Measurements from ENCODE around the gene OR6B2.
"Not testable (repeated sequence)": the region's sequence is repeated elsewhere in the genome, so short reads cannot be mapped to it uniquely, and the experiment has no call there.

OR6B2 gene

DNA sequence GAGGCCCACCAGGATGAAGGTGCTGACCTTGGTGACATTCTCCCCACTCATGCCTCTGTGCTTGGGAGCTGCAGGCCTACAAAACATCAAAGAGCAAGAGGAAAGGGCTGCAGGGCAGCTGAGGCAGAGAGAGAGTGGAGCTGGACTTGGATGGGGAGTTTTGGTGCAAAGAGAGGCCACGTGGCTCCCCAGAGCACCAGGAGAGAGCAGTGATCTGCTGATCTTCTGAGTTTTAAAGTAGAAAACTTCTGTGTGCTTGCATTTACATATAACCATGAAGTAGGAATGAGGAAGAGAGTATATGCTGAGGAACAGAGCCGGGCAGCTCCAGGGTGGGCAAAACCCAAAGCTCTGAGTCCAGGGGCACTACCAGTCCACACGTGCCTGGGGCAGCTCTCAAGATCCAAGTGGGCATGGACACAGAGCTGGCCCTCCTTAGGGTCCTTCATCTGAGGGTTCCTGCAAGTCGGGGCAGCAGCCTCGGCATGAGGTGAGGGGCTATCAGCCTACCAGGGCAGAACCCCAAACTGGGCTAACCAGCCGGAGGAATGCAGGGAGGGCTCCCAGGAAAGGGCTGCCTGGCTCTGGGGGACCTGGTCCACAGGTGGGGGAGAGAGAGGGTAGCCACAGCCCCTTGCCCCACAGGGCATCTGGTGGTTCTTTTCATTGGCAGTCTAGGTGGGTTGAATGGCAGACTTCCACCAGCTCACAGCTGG is at the start of gene OR6B2:
TSS of gene OR6B2 (minus strand) at position 51 of the 716 bp plus-strand sequence. CDS start at position 51, 0 bp downstream.
- no peak for DNase-seq

DNA sequence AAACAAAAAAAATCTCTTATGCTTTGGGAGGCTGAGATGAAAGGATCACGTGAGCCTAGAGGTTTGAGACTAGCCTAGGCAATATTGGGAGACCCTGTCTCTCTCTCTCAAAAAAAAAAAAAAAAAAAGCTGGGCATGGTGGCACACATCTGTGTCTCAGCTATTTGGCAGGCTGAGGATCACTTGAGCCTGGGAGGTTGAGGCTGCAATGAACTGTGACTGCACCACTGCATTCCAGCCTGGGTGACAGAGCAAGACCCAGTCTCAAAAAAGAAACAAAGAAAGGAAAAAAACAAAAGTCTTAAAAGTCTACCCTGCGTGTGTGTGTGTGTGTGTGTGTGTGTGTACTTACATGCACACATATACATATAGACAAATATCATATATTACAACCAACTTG is 48.4 kb upstream of the OR6B2 start:
- no peak for DNase-seq

DNA sequence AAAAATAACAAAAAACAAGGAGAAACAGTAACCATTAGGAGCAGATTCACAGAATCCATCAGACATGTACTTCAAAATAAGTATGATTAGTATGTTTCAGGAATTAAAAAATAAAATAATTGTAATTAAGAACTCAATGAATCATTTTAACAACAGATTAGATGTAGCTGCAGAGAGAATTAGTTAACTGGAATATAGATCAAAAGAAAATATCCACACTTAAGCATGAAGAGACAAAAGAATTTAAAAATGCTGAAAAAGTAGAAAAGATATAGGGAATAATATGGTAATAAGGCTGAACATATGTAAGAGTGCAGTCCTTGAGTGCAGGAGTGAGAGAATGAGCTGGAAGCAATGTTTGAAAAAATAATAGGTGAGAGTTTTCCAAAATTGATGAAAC is 47.2 kb upstream of the OR6B2 start:
- DNase-seq = no peak

DNA sequence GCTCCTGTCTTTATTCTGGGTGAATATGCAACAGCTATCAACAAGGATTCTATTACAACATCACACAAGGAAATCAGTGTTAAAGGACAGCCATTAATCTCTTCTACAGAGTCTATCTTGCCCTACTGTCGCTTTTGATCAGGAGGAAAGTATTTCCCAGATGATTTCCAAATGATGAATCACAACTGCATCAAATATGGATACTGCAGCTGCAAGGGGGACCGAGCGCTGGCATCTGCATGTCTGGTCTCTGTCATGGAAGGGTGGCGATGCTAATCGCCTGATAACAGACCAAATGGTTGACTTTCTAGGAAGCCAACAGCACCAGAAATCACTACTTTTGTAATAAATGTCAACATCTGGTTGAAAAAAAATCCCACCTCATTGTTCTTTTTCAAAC is 44.3 kb upstream of the OR6B2 start:
- DNase-seq = no peak

DNA sequence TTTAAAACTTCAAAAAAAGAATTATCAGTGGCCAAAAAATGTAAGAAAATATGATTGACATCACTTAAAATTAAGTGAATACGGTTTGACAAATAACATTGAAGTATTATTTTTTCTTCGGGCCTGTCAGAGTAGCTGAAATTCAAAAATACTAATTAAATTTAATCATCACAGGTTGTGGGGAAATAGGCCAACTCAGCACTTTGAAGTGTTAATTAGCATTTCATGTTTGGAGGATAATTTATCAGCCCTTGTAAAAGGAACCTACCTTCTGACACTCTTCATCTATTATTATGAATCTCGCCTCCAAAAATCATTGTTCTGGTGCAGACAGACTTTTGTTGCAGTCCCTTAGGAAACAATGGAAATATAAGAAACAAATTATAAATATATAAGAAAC is 40.7 kb upstream of the OR6B2 start:
- DNase-seq = no peak

DNA sequence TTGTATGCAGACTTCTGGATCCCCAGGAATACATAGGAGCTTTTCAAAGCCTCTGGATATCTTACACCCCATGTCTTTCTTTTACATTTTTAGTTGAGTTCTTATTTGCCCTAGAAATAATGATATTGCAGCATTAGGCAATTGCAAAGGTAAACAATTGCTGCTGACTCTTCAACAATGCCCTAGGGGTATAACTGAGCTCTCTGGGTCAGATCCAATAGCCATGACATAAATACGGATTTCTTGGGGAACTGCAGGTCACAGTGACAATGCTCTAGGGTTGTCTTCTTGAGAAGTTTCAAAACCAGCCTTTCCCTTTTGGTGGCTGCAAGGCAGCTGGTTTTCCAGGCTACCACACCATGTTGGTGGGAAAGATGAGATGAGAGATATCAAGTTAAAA is 39.6 kb upstream of the OR6B2 start:
- no peak for DNase-seq

DNA sequence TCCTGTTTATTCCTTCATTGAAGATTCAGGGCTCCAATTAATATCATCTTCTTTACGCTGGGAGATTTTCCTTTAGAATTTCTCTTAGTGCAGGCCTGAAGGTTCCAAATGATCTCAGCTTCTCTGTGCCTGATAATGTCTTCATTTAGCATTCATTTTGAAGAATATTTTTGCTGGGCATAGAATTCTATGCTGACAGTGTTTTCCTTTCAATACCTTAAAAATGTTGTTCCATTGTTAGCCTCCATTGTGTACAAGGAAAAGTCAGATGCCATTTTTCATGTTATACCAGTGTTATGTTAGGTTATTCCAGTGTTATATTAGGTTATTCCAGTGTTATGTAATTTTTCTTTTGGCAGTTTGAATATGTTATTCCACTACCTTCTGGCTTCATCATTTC is 38.0 kb upstream of the OR6B2 start:
- no peak for DNase-seq

DNA sequence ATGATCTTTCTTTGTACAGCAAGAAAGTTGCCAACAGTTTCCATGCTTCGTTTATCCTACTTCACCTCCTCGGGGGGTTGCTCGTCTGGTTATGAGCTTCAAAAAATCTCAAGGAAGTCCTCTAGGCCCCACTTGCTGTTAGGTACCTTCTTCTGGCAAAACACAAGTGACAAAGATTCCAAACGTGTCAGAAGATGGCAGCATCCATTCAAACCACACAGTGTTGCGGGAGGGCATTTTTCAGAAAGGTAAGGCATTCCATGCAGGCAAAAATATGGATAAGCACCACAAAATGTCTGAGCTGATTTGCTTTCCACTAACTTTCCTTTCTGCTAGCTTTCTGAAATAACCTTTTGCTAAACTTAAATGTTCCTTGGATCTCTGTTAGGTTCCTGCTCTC is 36.3 kb upstream of the OR6B2 start:
- no peak for DNase-seq

DNA sequence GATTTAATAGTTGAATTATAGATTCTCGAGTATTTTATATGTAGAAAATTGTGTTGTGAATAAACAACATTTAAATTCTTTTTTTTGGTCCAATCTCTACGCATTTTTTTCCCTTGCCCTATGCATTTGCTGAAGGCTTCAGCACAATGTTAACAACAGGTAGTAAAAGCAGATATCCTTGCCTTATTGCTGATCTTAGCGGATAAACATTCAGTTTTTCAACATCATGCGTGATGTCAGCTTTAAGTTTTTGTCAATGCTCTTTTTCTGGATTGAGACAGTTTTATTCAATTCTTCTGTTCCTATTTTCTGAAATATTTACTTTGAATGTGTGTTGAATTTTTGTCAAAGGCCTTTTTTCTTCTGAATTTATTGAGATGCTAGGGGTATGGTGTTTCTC is 34.7 kb upstream of the OR6B2 start:
- DNase-seq = no peak

DNA sequence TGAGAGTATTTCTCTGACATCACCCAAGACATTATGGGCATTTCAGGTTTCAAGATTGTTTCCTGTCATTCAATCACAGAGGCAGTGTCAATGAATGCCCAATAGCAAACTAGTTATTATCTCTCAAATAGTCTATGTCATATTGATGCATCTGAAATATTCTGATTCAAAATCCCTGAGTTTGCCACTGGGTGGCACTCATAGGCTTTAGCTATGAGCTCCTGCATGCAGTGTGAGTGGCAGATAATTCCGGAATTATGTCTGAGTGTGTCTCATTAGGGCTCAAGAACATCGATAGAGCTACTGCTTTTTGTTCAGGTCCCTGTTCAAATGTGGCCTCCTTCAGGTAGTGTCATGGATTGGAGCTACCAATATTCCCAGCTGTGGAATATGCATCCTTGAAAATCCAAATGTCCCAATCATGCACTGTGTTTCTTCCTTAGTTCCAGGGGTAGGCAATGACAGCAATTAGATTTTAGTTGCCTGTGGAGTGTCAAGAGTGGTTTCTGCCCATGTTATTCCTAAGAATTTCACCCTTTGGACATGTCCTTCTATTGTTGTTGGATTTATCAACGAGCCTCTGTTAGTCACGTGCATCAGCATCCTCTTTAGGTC is 30.9 kb upstream of the OR6B2 start:
- peak; percentile 43 to 55 for DNase-seq

DNA sequence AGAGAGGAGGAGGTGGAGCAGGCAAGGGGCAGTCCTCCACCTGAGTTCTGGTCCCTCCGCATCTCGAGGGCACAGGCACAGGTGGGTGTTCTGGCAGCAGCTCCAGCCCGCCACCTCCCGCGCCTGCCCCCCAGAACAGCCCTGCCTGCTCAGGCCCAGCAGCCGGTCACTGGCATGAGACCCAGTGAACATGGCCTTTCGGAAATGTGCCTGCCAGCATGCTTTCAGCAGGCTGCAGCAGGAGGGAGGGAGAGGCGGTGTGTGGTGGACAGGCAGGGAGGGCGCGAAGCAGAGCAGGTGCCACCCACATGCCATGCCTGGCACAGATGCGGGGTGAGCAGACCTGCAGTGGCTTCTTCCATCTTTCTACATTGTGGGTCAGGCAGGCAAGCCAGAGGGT is 26.4 kb upstream of the OR6B2 start:
- no peak for DNase-seq

DNA sequence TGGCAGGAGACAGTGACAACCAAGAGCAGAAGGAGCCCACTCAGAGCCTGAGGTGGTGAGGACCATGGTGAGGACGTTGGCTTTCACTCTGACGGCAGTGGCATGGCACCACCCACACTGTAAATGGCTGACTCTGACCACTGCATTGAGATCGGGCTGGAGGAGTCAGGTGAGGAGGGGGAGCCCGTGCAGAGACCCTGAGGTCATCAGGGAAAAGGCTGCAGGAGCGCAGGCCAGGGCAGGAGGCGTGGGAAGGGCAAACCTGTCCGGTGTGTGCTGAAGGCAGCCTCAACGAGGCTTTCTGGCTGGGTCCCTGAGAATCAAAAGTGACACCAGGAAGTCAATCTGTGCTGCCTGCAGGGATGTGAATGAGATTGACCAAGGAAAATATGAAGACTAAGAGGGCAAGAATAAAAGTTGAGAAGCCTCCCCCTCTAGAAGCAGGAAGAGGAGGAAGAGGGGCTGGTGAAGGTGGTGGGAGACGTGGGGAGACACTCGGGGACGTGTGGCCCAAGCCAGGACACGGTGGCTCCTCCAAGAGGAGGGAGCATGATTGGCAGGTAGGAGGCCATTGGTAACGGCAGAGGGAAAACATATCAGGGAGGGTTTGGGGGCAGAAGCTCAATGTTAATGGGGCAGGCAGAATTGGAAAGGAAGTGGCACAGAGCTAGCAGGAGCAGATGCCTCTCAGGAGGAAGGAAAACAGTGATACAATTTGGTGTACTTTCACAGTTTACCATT is 25.1 kb upstream of the OR6B2 start:
- no peak for DNase-seq

DNA sequence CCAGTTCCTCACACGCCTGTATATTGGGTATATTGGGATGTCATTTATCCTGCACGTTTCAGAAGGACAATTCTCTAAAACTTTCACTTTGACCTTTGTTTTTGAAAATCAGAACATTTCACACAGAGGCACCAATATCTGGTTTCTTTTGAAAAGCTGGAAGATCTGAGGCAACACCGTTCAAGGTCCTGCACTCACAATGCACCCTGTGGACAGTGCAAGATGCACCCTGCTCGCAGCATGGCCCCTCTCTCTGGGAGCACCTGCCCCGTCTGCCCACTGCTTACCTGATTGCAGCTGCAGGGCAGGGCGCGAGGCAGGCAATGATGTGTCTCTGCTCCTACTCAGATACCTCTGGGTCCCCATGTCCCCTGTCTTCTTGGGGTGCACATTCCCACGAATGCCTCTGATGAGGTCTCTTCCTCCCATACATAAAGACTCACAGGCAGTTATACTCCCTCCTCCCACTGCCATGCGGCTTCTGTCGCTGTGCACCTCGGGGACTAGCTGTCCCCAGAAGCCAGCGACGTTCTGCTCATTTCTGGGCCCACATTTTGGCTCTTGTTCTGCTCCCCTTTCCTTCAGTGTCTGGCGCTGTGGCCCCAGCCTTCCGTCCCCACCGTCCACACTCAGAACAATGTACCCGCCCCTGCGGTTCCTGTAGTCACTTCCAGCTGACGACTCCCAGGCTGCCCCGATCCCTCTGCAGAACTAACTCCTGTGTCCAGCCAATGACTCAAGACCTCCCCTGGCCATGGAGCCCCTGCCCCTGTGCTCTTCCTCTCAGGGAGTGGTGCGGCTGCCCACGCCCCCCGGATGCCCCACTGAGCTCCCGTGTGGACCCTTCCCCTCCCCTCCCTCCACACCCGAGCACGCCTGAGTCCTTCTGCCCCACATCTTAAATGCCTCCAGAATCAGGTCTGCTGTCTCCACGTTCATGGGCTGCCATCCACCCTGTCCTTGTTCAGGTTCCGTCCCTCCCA is 23.2 kb upstream of the OR6B2 start, which contains the start of gene OR6B3:
TSS of gene OR6B3 (minus strand) at position 349 of the 983 bp plus-strand sequence.
- DNase-seq = no peak

DNA sequence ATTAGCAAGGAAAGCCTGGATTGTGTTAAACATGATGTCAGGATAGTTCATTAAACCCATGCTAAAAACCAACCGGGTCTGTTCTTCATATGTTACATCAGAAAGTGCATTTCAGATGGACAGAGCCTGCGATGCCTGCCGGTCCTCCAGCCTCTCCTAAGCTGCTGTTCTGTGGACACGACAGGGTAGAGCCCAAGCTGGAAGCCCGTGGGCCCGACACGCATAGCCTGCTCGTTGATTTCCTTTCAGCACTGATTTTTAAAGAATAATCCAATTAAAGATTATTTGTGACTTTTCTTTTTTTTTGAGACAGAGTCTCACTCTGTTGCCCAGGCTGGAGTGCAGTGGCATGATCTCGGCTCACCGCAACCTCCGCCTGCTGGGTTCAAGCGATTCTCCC is 22.3 kb upstream of the OR6B2 start:
- DNase-seq = no peak

DNA sequence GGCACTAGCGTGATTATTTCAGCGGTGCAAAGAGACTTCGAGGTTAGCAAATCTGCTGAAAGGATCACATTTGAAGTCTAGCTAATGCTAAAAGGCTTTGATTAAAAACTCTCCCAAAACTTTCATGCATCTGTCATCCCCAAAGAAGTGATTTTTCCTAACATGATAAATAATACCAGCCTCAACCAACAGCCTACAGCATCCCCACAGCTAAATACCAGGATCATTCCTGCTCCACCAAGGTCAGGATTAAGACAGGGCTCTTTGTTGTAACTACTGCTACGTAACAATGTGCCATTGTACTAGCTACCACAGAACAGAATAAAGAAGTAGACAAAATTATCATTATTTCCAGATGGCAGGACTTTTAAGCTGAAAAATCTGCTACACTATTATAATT is 21.5 kb upstream of the OR6B2 start:
- DNase-seq = no peak

DNA sequence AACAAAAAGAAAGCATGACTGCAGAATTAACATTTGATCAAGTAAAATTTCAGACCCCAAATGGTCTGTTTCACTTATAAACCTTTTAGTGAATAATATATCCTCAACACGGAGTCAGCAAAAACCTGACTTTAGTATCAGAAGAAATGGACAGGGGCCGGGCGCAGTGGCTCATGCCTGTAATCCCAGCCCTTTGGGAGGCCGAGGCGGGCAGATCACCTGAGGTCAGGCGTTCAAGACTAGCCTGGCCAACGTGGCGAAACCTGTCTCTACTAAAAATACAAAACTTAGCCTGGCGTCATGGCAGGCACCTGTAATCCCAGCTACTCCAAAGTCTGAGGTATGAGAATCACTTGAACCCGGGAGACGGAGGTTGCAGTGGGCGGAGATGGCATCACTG is 20.0 kb upstream of the OR6B2 start:
- no peak for DNase-seq

DNA sequence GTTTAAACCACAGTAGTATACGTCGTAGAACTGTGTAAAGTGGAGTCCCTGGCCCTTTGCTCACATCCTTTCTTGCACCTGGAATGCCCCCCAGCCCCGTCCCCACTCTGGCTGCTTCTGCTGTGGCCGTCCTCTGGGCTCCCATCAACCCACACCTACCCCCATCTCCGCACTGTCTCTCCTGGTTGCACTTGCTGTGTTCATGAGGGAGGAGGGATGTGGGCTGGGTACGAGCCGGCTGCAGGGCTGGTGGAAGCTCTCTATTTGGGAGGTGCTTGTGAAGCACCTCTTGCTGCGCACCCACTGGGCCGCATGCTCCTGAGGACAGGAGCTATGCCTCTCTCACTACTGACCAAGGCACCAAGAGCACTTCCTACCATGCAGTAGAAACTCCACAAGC is 18.0 kb upstream of the OR6B2 start:
- no peak for DNase-seq

DNA sequence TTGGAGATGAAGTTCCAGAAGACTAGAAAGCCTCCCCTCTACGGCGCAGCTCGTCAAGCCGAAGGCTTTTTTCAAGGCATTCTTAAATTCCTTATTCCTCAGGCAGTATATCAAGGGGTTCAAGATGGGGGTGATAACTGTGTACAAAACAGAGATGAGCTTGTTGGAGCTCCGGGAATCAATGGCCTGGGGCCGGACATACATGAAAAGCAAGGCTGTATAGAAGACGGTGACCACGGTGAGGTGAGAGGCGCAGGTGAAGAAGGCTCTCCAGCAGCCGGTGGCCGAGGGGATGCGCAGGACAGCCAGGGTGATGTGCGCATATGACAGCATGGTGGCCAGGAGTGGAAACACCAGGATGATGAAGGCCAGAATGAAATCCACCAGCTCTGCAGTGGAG is 14.9 kb upstream of the OR6B2 start:
- DNase-seq = no peak

DNA sequence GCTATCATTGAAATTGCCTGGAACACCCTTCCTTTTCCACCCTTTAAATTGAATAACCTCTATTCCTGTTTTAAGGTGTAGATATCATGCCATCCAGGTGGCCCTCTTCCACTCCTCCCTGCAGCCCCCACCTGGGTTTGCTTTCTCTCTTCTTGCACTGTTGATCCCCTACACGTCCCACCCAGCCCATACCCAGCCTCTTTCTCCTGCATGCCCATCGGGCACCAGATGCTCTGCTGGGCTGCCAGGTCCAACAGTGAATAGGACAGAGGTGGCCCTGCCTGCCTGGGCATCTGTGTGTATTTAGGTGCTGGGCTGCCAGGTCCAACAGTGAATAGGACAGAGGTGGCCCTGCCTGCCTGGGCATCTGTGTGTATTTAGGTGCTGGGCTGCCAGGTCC is 13.9 kb upstream of the OR6B2 start:
- DNase-seq = not testable (repeated sequence)

DNA sequence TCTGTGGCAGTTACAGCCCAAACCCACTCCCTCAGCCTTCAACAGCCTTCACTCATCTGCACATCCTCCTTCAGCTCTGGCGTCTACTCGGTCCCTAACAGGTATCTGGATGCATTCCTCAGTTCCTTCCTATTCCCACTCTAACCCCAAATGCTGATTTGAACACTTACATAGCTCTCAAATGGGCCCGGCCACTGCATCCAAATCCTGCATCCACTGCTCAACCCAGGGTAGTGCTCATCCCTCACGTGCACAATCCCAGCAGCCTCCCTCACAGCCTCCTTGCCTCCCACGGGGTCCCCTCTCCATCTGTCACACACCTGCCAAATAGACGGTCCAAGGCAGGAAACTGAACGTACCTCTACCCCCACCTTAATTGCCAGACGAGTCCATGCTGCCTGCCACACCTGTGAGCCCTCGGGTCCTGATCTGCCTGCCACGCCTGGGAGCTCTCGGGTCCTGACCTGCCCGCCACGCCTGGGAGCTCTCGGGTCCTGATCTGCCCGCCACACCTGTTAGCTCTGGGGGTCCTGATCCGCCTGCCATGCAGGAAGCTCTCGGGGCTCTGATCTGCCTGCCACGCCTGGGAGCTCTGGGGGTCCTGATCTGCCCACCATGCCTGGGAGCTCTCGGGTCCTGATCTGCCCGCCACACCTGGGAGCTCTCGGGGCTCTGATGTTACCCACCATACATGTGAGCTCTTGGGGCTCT is 13.2 kb upstream of the OR6B2 start:
- no peak for DNase-seq

DNA sequence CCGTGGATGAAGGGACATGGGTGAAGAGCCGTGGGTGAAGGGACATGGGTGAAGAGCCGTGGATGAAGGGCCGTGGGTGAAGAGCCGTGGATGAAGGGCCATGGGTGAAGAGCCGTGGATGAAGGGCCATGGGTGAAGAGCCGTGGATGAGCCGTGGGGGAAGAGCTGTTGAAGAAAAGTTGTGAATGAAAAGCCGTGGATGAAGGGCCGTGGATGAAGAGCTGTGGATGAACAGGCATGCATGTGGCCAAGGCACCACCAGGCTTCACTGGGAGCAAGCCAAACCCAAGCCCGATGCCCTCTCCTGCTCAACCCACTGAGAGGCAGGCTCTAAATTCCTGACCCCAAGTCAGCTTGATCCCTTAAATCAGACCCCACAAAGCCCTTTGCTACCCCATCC is 12.5 kb upstream of the OR6B2 start:
- no peak for DNase-seq

DNA sequence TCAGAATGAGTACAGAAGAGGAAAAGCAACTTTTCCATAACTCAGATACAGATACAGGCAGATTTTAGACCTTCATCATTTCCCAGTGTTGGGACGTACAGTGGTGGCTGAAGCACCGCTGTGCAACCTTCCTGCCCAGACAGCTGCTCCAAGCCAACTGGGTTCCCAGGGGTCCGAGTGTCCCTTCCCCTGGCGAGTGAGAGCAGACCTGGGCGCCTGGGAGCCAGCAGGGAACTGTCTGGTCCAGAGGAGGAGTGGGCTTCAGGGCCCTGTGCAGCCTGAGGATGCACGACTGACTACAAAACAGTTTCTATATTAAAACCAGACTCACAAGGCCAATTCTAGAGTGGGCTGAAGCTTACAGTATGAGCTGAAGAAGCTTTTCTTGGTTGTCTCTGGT is 11.1 kb upstream of the OR6B2 start:
- no peak for DNase-seq
